HEK293T (cell line): ENCODE results near the gene GLCE.

Experiments used
- ARNT ChIP-seq: fragments of 450-650 bp; IDR thresholded peaks from 2 replicates; pipeline ENCODE4 v1.6.1; 2017; ENCODE audit warnings: mild to moderate bottlenecking
- BHLHE40 ChIP-seq: fragments of 450-650 bp; IDR thresholded peaks from 2 replicates; pipeline ENCODE4 v1.6.1; 2016; ENCODE audit warnings: mild to moderate bottlenecking, moderate library complexity, borderline replicate concordance
- ELF4 ChIP-seq: fragments of 450-650 bp; IDR thresholded peaks from 2 replicates; pipeline ENCODE4 v1.6.1; 2017; ENCODE audit warnings: antibody characterized with exemption
- FOXK2 ChIP-seq: fragments of 450-650 bp; IDR thresholded peaks from 2 replicates; pipeline ENCODE4 v1.6.1; 2016; ENCODE audit warnings: mild to moderate bottlenecking
- FOXM1 ChIP-seq: fragments of 450-650 bp; IDR thresholded peaks from 2 replicates; pipeline ENCODE4 v1.6.1; 2017; ENCODE audit warnings: mild to moderate bottlenecking, borderline replicate concordance
- L3MBTL2 ChIP-seq: fragments of 450-650 bp; conservative IDR thresholded peaks from 2 replicates; pipeline ENCODE4 v1.6.1; 2016; ENCODE audit warnings: mild to moderate bottlenecking
- NFRKB ChIP-seq: fragments of 450-650 bp; IDR thresholded peaks from 2 replicates; pipeline ENCODE4 v1.6.1; 2016; ENCODE audit warnings: mild to moderate bottlenecking, moderate library complexity
- PKNOX1 ChIP-seq: fragments of 450-650 bp; IDR thresholded peaks from 2 replicates; pipeline ENCODE4 v1.6.1; 2016
- SP1 ChIP-seq: fragments of 450-650 bp; IDR thresholded peaks from 2 replicates; pipeline ENCODE4 v1.6.1; 2017
- SUZ12 ChIP-seq: fragments of 450-650 bp; IDR thresholded peaks from 2 replicates; pipeline ENCODE4 v1.6.1; 2016; ENCODE audit warnings: mild to moderate bottlenecking
- TARDBP ChIP-seq: fragments of 450-650 bp; IDR thresholded peaks from 2 replicates; pipeline ENCODE4 v1.6.1; 2016
- ZNF384 ChIP-seq: fragments of 450-650 bp; IDR thresholded peaks from 2 replicates; pipeline ENCODE4 v1.6.1; 2016

- TF ChIP-seq L3MBTL2 (no peak), BHLHE40 (no peak), ARNT (no peak), ELF4 (no peak), NFRKB (no peak), PKNOX1 (no peak), SP1 (no peak), TARDBP (no peak), FOXM1 (no peak), FOXK2 (no peak), SUZ12 (no peak), ZNF384 (no peak)
Measured at GRCh38 chr15:69213786-69214185, 53.4 kb downstream of the GLCE start.
